K562 (cell line): ENCODE measurements around the gene CHKB. TPM values are rescaled to one million over a fixed set of nuclear protein-coding genes. Genes with fewer than 3 reads are reported as not detected.

Experiments
- ATAC-seq: fragments of 200-7000 bp; cut with Tn5 transposase; 3 replicates; pipeline ENCODE4 v1.9.1; 2020; ENCODE audit warnings: moderate library complexity
- Bru-seq: library from RNA; stranded (reverse); fragments of 400-500 nt; gene quantifications from one replicate; lab custom pipeline; 2021; lab: Mats Ljungman, UMichigan
- BruChase-seq, 2 experiments: library from RNA; stranded (reverse); fragments of 400-500 nt; gene quantifications; one replicate each; lab custom pipeline; 2021; lab: Mats Ljungman, UMichigan
- BruUV-seq: library from RNA; stranded (reverse); fragments of 400-500 nt; replicated peaks from 2 replicates; lab custom pipeline; 2021; lab: Mats Ljungman, UMichigan
- CTCF ChIA-PET: fragments of 300-600 bp; formaldehyde crosslinking; extraction: SDS; loops from one replicate; lab custom pipeline; 2021; ENCODE audit warnings: low intra/inter-chr PET ratio; lab: Yijun Ruan, JAX
- POLR2A ChIA-PET: fragments of 300-600, 350-650 bp; sonication (Branson Sonifier 250); formaldehyde crosslinking; extraction: SDS; loops from one replicate; lab custom pipeline; 2021; ENCODE audit warnings: antibody characterized with exemption, inconsistent platforms; lab: Yijun Ruan, JAX
- DNase-seq, 4 experiments: peaks; one replicate each; pipeline versions ENCODE4 v3.0.0 to v3.0.0-alpha.2; 2011 to 2018; ENCODE audit warnings: low spot score in 3 of 4, mixed read lengths in 3 of 4; ENCODE audit errors: extremely low read depth in 1 of 4
- FAIRE-seq: peaks from 2 replicates; lab custom pipeline; 2011; peaks lifted over from hg19 to GRCh38; lab: Jason Lieb, UNC
- H2AFZ ChIP-seq: 2 replicates; pipeline ENCODE4 v1.6.0; 2011; ENCODE audit warnings: low read depth, low read length, control low read depth, inconsistent platforms
- H3K27ac ChIP-seq: fragments of 200-600 bp; 3 replicates; pipeline ENCODE4 v1.8.0; 2011; ENCODE audit warnings: low read depth, mild to moderate bottlenecking, control low read depth, inconsistent platforms, low read length, moderate library complexity, mixed read lengths; ENCODE audit errors: extremely low read depth
- H3K27me3 ChIP-seq, 2 experiments: fragments of 300-600 bp in 1 of 2; 2 replicates in 1 of 2; 3 replicates in 1 of 2; pipeline versions ENCODE4 v1.6.0 to v1.8.0; 2011; ENCODE audit warnings: inconsistent platforms in 2 of 2, low read length in 2 of 2, mild to moderate bottlenecking in 1 of 2, mixed read lengths in 1 of 2, moderate library complexity in 1 of 2; ENCODE audit not compliant: control insufficient read depth in 2 of 2, insufficient read depth in 2 of 2
- H3K36me3 ChIP-seq: fragments of 300-600 bp; 3 replicates; pipeline ENCODE4 v1.8.0; 2011; ENCODE audit warnings: mild to moderate bottlenecking, low read length, inconsistent platforms; ENCODE audit not compliant: control insufficient read depth, insufficient read depth
- H3K4me1 ChIP-seq, 2 experiments: fragments of 200-600 bp in 1 of 2; replicated peaks in 1 of 2; 2 replicates in 1 of 2; 3 replicates in 1 of 2; pipeline versions ENCODE4 v1.5.1 to v1.8.0; 2011; ENCODE audit warnings: inconsistent platforms in 2 of 2, low read length in 2 of 2, mild to moderate bottlenecking in 1 of 2, mixed read lengths in 1 of 2, moderate library complexity in 1 of 2; ENCODE audit not compliant: control insufficient read depth in 2 of 2, insufficient read depth in 2 of 2
- H3K4me2 ChIP-seq: 2 replicates; pipeline ENCODE4 v1.6.1; 2011; ENCODE audit warnings: low read length, control low read depth, inconsistent platforms, mixed read lengths; ENCODE audit not compliant: insufficient read depth
- H3K4me3 ChIP-seq: fragments of 200-600 bp; sonication (generic), shearing (Covaris generic); 2 replicates; pipeline ENCODE4 v1.5.1; 2016; ENCODE audit warnings: control low read depth, inconsistent platforms
- H3K79me2 ChIP-seq: fragments of 200-600 bp; 3 replicates; pipeline ENCODE4 v1.8.0; 2011; ENCODE audit warnings: low read length, inconsistent platforms; ENCODE audit not compliant: control insufficient read depth, insufficient read depth
- H3K9ac ChIP-seq, 2 experiments: 2 replicates each; pipeline versions ENCODE4 v1.6.0 to v1.6.1; 2011; ENCODE audit warnings: low read depth in 2 of 2, low read length in 2 of 2, control low read depth in 1 of 2, inconsistent platforms in 1 of 2, mild to moderate bottlenecking in 1 of 2, mixed read lengths in 1 of 2; ENCODE audit not compliant: insufficient read depth in 1 of 2
- H3K9me1 ChIP-seq: one replicate; pipeline ENCODE4 v1.6.0; 2011; ENCODE audit warnings: inconsistent platforms, mild to moderate bottlenecking, low read length, moderate library complexity; ENCODE audit not compliant: control insufficient read depth, insufficient read depth
- H3K9me3 ChIP-seq: replicated peaks from 2 replicates; pipeline ENCODE4 v1.5.1; 2011; ENCODE audit warnings: low read depth, low read length, inconsistent platforms; ENCODE audit not compliant: control insufficient read depth, insufficient read depth
- H4K20me1 ChIP-seq: replicated peaks from 2 replicates; pipeline ENCODE4 v1.6.1; 2011; ENCODE audit warnings: low read length, inconsistent platforms, mixed read lengths; ENCODE audit not compliant: control insufficient read depth, insufficient read depth
- ATF1 ChIP-seq, 2 experiments: fragments of 450-650 bp in 1 of 2; IDR thresholded peaks; 2 replicates each; pipeline ENCODE4 v1.6.1; 2016; ENCODE audit warnings: missing compliant biosample characterization in 1 of 2, missing genetic modification characterization in 1 of 2
- CTBP1 ChIP-seq: fragments of 450-650 bp; IDR thresholded peaks from 2 replicates; pipeline ENCODE4 v1.6.1; 2016; ENCODE audit warnings: borderline replicate concordance
- CXXC5 ChIP-seq: fragments of 250-450 bp; sonication (Bioruptor Pico); IDR thresholded peaks from 2 replicates; pipeline ENCODE4 v1.8.0; 2022; ENCODE audit warnings: inconsistent platforms, mild to moderate bottlenecking, moderate library complexity
- ZNF239 ChIP-seq: fragments of 250-450 bp; sonication (Bioruptor Pico); IDR thresholded peaks from 2 replicates; pipeline ENCODE4 v1.4.0; 2020; ENCODE audit warnings: mild to moderate bottlenecking
- WGBS: fragments of 100-300 bp; shearing (Covaris generic); methylation state at CpG from one replicate; pipeline ENCODE4 v1.1.6; 2016; ENCODE audit warnings: low coverage, mixed read lengths; ENCODE audit not compliant: insufficient coverage; ENCODE audit errors: missing lambda C conversion rate; 5-methylcytosine and 5-hydroxymethylcytosine counted together
- in situ Hi-C: fragments of 300-500 bp; cut with MboI; formaldehyde crosslinking; loops from 4 replicates; pipeline ENCODE4 v1.15.0; 2018; ENCODE audit warnings: inconsistent platforms, mixed read lengths
- intact Hi-C: fragments of 100-400 bp; cut with micrococcal nuclease; formaldehyde crosslinking; loops from 2 replicates; pipeline ENCODE4 v1.14.2; 2022
- long read RNA-seq, 3 experiments: library from polyadenylated mRNA in 2 of 3; library from RNA in 1 of 3; unstranded in 2 of 3; stranded (forward) in 1 of 3; transcript quantifications; one replicate each; pipeline ENCODE4 v2.0.0, GENCODE V29; 2019 to 2022
- polyA minus RNA-seq, 3 experiments: library from RNA; depleted of rRNA, polyadenylated mRNA; stranded (reverse); fragments of >200 nt; gene quantifications; 2 replicates each; pipeline ENCODE4 v1.2.3, GENCODE V29; 2011
- polyA plus RNA-seq, 8 experiments: library from polyadenylated mRNA; depleted of rRNA in 4 of 8; stranded (reverse) in 5 of 8; unstranded in 3 of 8; fragments of >200 nt; fragmentation: Nextera tagmentation in 2 of 8; fragmentation: Illumina TruSeq in 1 of 8; extraction: Ambion mirVana in 2 of 8; extraction: Trizol in 1 of 8; gene quantifications; 2 replicates each; pipeline versions ENCODE4 v1.2.1 to v1.2.3, GENCODE V29; 2011 to 2014; ENCODE audit warnings: inconsistent platforms in 1 of 8, missing spikeins in 1 of 8
- total RNA-seq, 7 experiments: library from RNA; depleted of rRNA in 6 of 7; stranded (reverse); fragments of >200 nt in 6 of 7; fragmentation: Illumina TruSeq in 2 of 7; extraction: Trizol in 2 of 7; gene quantifications; 2 replicates each; pipeline versions ENCODE4 v1.2.1 to v1.2.3, GENCODE V29; 2011 to 2021; ENCODE audit warnings: low replicate concordance in 1 of 7
- TF ChIP-seq, protein P1 (sequence below): sonication (generic); formaldehyde crosslinking; IDR thresholded peaks from 2 replicates; pipeline ENCODE4 v1.8.0; 2022; ENCODE audit warnings: mild to moderate bottlenecking, missing genetic modification reagents
- TF ChIP-seq, protein P2 (sequence below): sonication (generic); formaldehyde crosslinking; IDR thresholded peaks from 2 replicates; pipeline ENCODE4 v1.9.0; 2022; ENCODE audit warnings: mild to moderate bottlenecking, missing genetic modification reagents

Gene CHKB
- 48.4 and 97.8 TPM in 2 replicates for total RNA-seq (2011; cell fraction: chromatin; rRNA removed; ENCODE audit: low replicate concordance)
- total RNA-seq (2011; cell fraction: nucleolus; rRNA removed): 53.4 and 65.4 TPM in 2 replicates
- total RNA-seq (2011; cell fraction: nucleoplasm; rRNA removed): 51.6 and 55.9 TPM in 2 replicates
- 11.0 and 14.5 TPM in 2 replicates for total RNA-seq (2014; rRNA removed)
- 7.7 and 10.3 TPM in 2 replicates for total RNA-seq (2014; rRNA removed; fragmentation: Illumina TruSeq; extraction: Trizol)
- total RNA-seq (2015; rRNA removed; fragmentation: Illumina TruSeq; extraction: Trizol): 8.9 and 9.8 TPM in 2 replicates
- 15.2 and 15.9 TPM in 2 replicates for total RNA-seq (2021)
- polyA plus RNA-seq (2011; rRNA removed): 16.3 and 24.8 TPM in 2 replicates
- polyA plus RNA-seq (2011; cell fraction: cytosol; rRNA removed): 9.9 and 12.5 TPM in 2 replicates
- polyA plus RNA-seq (2011; cell fraction: nucleus; rRNA removed): 89.3 and 120 TPM in 2 replicates
- 10.9 and 32.8 TPM in 2 replicates for polyA plus RNA-seq (2012)
- polyA plus RNA-seq (2014; fragmentation: Illumina TruSeq; extraction: Trizol): 14.4 and 16.2 TPM in 2 replicates
- 1 to 10 TPM; 2.7 to 5.3 TPM for polyA plus RNA-seq (2014; fragmentation: Nextera tagmentation; extraction: Ambion mirVana)
- 19.0 and 31.0 TPM in 2 replicates for polyA plus RNA-seq (2014; rRNA removed)
- polyA minus RNA-seq (2011; rRNA and poly(A)+ RNA removed): 3.2 and 3.7 TPM in 2 replicates
- 1.8 and 4.8 TPM in 2 replicates for polyA minus RNA-seq (2011; cell fraction: cytosol; rRNA and poly(A)+ RNA removed)
- 11.0 and 14.1 TPM in 2 replicates for polyA minus RNA-seq (2011; cell fraction: nucleus; rRNA and poly(A)+ RNA removed)
- percentile 67 among the genes with signal in this experiment for Bru-seq, nascent RNA
- BruChase-seq, experiment 1, labeled RNA remaining after a 2-hour chase: percentile 57 among the genes with signal in this experiment
- BruChase-seq, experiment 2, labeled RNA remaining after a 6-hour chase: percentile 64 among the genes with signal in this experiment
- long read RNA-seq, experiment 1, partial matches to known transcripts: 3 of 13 reads
- long read RNA-seq, experiment 1, other reads (novel, unspliced or antisense): 5 of 13 reads
- long read RNA-seq, experiment 2, partial matches to known transcripts: 0 of 3 reads
- long read RNA-seq, experiment 2, other reads (novel, unspliced or antisense): 1 of 3 reads
- long read RNA-seq, experiment 3, partial matches to known transcripts: 1 of 4 reads
- long read RNA-seq, experiment 3, other reads (novel, unspliced or antisense): 1 of 4 reads

DNA sequence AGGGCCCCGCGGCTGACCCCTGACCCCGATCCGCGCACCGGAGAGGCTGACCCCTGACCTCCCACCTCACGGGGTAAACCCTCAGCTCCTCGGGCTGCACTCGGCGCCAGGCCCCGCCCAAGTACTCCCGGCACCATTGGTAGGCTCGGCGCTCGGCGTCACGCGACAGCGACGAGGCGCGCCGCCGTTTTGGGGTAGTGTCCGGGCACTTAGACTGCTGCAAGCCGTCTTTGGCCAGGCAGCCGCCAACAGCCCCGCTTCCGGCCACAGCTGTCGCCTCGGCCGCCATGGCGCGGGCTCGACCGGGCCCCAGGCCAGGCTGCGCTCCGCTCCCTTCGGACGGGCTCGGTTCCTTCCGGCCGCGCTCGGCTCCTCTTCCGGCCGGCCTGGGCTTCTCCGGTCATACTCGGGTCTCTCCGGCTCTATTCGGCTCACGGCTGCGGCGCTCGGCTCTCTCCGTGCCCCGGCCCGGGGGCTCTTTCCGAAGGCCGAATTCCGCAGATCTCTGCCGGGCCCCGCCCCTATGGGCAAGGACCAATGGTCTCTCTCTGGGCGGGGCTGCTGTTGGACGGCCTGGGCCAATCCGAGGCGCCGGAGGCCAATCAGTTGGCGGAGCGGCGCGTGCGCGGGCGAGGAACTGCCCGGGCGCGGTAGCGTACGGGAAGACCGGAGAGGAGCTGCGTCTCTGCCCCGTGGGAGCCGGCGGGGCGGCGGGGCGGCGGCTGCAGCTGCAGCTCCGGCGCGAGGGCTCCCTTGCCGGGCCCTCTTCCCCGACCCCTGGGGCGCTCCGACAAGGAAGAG lies at the start of gene CHKB:
CHKB (minus strand) TSS at position 357 of the 801 bp plus-strand sequence; CDS start at position 289, 68 bp downstream.
- Histone ChIP-seq H3K4me2 (peak within 1 kb of the TSS; percentile 88), H3K9ac (peak within 1 kb of the TSS; percentile 93 to 97), H3K4me3 (peak within 1 kb of the TSS; percentile 77), H3K27ac (peak within 1 kb of the TSS; percentile 96), H2AFZ (peak within 1 kb of the TSS; percentile 92), H3K27me3 (no peaks in the 10 kb centered on the region), H3K9me1 (no peaks in the 10 kb centered on the region), H3K4me1 (peaks cover 15 to 29% of the 10 kb centered on the region in 2 experiments; a peak in 4 of 5 replicates), H4K20me1 (no peaks in the 10 kb centered on the region), H3K36me3 (no peaks in the 10 kb centered on the region; the same call in 2 of the 3 replicates), H3K79me2 (peaks cover 6% of the 10 kb centered on the region; the same call in 2 of the 3 replicates), H3K9me3 (no peaks in the 10 kb centered on the region)
- peak; percentile 98 for ATAC-seq
- peak; percentile 91 for FAIRE-seq
- POLR2A ChIA-PET: interaction anchor here (0.5 to 1.6 kb wide), 8 partner anchors 11 to 242 kb away, joined by 3 to 4 read pairs (median 3); partner anchors contain the start of genes SCO2 and SYCE3
- peak; percentile 94 to 97 (median 95) for DNase-seq
- intact Hi-C loops (no loop called here), in situ Hi-C loops (no loop called here)
- no TSS peak for BruUV-seq
- WGBS: under 1% methylated on average over 47 of the region's 96 CpGs
- CTCF ChIA-PET: interaction anchor here (0.7 kb wide), 1 partner anchor 72 kb away, joined by 3 read pairs; no protein-coding TSS in a partner anchor
- TF ChIP-seq CXXC5 (CRISPR knock-in tag) (peak; percentile 71), CTBP1 (peak; percentile 14; the same call in 1 of the 2 replicates), ZNF239 (no peak), ATF1 (CRISPR knock-in tag; IDR thresholded peaks at IDR 0.05) (peak; percentile 69), ATF1 (tag; IDR thresholded peaks at IDR 0.05) (peak; percentile 82)
- TF ChIP-seq, protein P1, sequence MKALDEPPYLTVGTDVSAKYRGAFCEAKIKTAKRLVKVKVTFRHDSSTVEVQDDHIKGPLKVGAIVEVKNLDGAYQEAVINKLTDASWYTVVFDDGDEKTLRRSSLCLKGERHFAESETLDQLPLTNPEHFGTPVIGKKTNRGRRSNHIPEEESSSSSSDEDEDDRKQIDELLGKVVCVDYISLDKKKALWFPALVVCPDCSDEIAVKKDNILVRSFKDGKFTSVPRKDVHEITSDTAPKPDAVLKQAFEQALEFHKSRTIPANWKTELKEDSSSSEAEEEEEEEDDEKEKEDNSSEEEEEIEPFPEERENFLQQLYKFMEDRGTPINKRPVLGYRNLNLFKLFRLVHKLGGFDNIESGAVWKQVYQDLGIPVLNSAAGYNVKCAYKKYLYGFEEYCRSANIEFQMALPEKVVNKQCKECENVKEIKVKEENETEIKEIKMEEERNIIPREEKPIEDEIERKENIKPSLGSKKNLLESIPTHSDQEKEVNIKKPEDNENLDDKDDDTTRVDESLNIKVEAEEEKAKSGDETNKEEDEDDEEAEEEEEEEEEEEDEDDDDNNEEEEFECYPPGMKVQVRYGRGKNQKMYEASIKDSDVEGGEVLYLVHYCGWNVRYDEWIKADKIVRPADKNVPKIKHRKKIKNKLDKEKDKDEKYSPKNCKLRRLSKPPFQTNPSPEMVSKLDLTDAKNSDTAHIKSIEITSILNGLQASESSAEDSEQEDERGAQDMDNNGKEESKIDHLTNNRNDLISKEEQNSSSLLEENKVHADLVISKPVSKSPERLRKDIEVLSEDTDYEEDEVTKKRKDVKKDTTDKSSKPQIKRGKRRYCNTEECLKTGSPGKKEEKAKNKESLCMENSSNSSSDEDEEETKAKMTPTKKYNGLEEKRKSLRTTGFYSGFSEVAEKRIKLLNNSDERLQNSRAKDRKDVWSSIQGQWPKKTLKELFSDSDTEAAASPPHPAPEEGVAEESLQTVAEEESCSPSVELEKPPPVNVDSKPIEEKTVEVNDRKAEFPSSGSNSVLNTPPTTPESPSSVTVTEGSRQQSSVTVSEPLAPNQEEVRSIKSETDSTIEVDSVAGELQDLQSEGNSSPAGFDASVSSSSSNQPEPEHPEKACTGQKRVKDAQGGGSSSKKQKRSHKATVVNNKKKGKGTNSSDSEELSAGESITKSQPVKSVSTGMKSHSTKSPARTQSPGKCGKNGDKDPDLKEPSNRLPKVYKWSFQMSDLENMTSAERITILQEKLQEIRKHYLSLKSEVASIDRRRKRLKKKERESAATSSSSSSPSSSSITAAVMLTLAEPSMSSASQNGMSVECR (CRISPR knock-in tag): peak; percentile 56; the same call in 1 of the 2 replicates
- TF ChIP-seq, protein P2, sequence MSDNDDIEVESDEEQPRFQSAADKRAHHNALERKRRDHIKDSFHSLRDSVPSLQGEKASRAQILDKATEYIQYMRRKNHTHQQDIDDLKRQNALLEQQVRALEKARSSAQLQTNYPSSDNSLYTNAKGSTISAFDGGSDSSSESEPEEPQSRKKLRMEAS: peak; percentile 70
